HTERT RPE-1 (cell line): ENCODE data around the gene NFIB.

Experiments
- in situ Hi-C: fragments of 300-500 bp; cut with MboI; formaldehyde crosslinking; loops from 4 replicates; pipeline ENCODE4 v1.14.3; 2020; ENCODE audit warnings: low sequenced_read_pairs

NFIB gene

DNA sequence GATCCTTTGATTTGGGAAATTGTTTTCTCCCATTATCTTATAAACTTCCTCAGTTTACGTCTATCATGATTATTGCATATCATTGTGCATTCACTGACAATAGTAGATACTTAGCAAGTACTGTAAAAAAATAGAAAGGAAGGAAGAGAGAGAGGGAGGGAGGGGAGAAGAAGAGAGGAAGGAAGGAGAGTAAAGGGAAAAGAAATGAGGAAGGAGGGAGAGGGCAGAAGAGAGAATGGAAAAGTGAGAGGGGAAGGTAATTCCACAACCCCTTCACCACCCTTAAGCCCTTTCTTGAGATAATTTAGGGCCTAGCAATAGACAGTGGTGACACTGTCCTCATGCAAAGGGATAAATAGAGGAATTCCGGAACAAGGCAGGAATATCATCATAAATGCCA is 64.4 kb downstream of the NFIB start:
- in situ Hi-C loops: no loop called here

- in situ Hi-C loops: no loop called here
Measured at GRCh38 chr9:14248149-14248548, 65.8 kb downstream of the NFIB start.

DNA sequence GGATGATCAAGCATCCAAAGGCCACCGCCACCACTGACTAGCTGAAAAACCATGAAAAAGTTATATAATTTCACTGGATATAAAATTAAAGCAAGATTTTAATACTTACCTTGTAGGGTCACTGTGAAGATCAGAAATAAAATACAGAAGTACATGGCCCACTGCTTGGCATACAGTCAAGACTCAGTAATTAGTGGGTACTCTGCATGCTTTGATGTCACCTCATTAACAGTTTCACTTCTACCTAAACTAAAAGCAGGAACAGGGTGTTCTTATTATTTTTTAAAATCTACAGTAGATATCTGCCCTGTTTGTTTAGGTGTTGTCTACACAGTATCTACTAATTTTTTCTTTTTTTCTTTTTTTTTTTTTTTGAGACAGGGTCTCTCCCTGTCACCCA is 66.4 kb downstream of the NFIB start:
- in situ Hi-C loops: no loop called here

- in situ Hi-C loops: no loop called here
Measured at GRCh38 chr9:14246951-14247350, 67.0 kb downstream of the NFIB start.

- in situ Hi-C loops: no loop called here
Measured at GRCh38 chr9:14245901-14246525, 67.9 kb downstream of the NFIB start.

DNA sequence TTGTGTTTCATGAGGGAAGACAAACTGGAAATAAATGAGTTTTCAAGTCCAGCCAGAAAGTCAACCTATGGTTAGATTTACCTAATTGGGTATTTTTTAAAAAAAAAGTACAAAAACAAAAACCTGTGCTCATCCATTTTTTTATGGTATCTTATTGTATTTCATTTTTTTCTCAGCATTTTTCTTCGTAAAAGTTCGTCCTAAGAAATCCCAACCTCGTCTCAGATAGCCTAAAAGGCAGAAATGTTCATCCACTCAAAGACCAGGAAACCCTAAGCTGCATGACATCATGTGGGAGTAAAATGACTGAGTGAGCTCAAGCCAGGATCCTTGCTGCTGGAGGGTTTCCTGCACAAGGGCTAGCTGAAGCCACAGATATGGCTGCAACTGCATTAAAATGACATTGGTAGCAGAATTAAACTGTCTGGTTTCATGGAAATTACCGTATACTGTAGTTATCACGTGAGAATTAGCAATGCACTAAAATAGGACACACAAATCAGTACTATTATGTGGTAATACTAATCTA is 70.4 kb downstream of the NFIB start:
- in situ Hi-C loops: no loop called here

- in situ Hi-C loops: no loop called here
Measured at GRCh38 chr9:14242150-14242805, 71.7 kb downstream of the NFIB start.

DNA sequence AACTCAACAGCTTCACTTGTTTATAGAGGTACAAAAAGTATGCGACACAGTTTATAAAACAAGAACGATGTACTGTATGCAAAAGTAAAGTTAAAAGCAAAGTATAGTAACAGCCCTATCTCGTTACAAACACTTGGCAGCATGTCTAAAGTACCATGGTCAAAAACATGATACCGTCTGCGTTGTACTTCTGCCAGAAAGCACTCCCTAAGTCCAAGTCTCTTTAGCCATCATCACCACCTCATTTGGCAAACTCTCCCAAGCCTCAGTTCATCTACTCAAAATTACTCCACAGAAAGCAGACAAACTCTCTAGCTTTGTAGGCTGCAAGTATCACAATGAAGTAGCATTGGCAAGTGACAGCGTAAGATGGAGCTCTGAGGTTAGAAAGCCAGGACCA is 73.4 kb downstream of the NFIB start:
- in situ Hi-C loops: no loop called here

GRCh38 chr9:14238518-14238917 is 75.4 kb downstream of the NFIB start:
- in situ Hi-C loops: no loop called here

GRCh38 chr9:14238079-14238478 is 75.9 kb downstream of the NFIB start:
- in situ Hi-C loops: no loop called here

DNA sequence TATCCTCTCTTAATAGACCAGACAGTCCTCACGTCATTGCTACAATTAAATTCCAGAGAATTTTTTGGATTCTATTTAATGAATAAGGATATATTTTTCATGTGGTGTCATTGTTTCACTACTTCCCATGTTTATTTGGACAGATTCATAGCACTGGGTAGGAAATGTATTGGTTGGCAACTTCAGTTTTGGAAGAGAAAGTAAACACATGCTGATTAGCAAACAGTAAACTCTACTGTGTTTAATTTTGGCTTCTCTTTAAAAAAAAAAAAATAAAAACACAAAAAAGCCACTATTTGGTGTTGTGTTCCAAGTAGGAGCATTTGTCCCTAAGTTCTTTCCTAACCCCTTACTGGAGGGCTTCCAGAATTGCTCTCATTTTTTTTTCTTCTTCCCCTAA is 77.3 kb downstream of the NFIB start:
- in situ Hi-C loops: no loop called here

- in situ Hi-C loops: no loop called here
Measured at GRCh38 chr9:14232111-14232510, 81.8 kb downstream of the NFIB start.

GRCh38 chr9:14231196-14231990 is 82.5 kb downstream of the NFIB start:
- in situ Hi-C loops: no loop called here

DNA sequence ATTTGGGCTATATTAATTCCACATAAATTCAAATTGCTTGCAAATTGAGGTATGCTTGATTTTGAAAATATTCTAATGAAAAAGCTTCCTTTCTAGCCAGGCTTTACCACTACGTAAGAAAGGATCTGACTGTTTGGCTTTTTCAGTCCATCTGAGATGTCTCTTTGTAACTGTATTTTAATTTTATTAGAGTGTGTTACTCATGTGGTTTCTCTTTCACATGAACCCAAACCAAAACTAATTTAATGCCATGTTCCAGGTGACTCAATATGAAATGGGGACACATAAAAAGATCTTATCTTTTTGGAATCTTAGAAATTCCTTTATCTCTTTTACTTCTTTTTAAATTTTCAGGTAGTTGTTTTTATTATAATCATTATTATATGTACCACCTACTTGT is 85.3 kb downstream of the NFIB start:
- in situ Hi-C loops: no loop called here

DNA sequence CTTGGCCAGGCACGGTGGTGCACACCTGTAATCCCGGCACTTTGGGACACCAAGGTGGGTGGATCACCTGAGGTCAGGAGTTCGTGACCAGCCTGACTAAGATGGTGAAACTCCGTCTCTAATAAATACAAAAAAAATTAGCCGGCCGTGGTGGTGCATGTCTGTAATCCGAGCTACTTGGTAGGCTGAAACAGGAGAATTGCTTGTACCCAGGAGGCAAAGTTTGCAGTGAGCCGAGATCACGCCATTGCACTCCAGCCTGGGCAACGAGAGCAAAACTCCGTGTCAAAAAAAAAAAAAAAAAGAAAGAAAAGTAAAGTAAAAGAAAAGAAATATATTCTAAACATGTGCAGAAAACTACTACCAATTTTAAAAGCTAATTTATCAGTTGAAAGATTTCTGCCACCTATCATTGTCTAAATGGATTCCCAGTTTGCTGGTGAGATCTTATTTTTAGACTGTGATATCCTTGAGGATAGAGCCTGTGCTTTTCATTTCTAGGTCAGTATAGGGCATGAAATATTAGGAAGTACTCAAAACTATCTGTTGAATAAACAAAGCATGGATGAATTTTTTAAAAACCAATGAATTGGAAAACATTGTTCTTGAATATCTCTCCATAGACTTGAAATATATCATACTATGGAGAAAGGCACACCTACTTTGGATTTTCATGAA is 86.9 kb downstream of the NFIB start:
- in situ Hi-C loops: no loop called here

GRCh38 chr9:14223081-14223480 is 90.9 kb downstream of the NFIB start:
- in situ Hi-C loops: no loop called here

DNA sequence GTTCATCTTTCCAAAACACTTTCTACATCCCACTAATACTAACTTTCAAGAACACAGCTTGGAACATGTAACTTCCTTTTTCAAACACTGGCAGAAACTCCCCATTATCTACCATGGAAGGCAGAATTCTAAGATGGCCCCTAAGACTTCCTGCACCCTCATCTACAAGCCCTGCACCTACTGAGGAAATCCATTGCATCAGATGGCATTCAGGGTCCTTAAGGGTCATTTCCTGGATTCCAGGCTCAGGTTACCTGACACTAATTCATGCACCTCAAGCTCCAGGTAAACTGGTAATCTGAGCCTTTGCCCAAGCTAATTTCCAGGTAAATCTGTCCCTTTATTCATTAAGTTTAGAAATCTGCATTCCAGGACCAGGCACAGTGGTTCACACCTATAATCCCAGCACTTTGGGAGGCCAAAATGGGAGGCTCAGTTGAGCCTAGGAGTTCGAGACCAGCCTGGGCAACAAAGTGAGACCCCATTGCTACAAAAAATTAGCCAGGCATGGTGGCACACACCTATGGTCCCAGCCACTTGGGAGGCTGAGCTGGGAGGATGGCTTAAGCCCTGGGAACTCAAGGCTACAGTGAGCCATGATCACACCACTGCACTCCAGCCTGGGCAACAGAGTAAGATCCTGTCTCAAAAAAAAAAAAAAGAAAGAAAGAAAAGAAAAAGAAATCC is 91.6 kb downstream of the NFIB start:
- in situ Hi-C loops: no loop called here

DNA sequence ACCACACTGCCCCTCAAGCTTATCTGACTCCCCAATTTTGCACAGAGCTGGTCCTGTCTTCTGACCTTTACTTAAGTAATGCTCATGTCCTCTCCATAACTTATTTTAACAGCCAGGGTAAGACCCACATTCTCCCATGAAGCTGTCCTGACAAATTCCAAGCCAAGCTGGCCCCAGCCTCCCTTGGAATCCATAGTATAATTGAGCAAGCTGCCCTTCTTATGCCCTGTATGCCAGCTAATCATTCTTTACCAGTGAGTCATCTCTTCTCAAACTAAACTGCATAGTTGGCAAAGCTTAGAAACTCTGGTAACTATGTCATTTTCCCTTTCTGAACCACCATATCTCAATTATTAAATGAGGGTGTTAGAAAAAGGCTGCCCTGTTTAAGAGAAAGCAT is 92.4 kb downstream of the NFIB start:
- in situ Hi-C loops: no loop called here

GRCh38 chr9:14221119-14221518 is 92.8 kb downstream of the NFIB start:
- in situ Hi-C loops: no loop called here

- in situ Hi-C loops: no loop called here
Measured at GRCh38 chr9:14220256-14220655, 93.7 kb downstream of the NFIB start.

- in situ Hi-C loops: no loop called here
Measured at GRCh38 chr9:14219850-14220249, 94.1 kb downstream of the NFIB start.
